ENCODE measurements around the gene TAF1A.
"Not testable (repeated sequence)": the region's sequence is repeated elsewhere in the genome, so short reads cannot be mapped to it uniquely, and the experiment has no call there.

Gene TAF1A

DNA sequence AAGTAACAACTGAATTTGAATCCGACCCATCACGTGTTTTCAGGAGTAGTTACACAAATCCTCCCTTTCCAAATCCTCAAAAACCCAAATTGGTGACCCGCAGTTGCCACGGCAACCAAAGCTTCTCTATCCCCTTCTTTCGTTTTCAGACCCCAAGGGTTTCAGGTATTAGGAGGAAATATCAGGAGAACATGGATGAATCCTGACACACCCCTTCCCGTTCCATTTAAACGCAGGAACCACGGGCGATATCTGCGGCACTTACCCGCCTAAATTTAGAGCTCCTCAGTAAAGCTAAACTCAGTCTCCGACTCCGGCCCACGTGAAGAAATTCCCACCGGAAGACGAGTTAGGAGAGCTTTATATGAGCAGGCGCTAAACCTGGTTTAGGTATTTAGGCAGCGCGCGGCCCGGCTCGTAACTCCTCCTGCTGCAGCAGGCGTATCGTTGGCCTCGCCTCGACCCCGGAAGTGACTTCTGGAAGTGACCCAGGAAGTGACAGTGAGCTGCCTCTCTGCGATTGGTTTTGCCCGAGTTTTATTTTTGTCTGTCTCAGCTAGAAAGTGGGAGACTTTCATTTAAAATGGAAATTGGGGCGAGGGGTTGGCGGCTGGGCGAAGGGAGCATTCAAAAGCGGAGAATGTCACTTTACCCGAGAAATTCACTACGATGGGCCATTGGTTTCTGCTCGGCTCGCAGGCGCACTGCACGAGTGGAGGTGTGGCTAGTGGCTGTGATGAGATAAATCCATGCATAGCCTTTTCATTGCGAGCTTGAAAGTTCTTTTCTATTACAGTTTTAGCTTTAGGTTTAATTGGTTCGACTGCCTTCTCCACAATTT lies at the start of gene TAF1A:
Gene TAF1A, minus strand, starts transcription at position 472 of the 841 bp plus-strand sequence.
- peak; percentile 63 to 82 for DNase-seq

DNA sequence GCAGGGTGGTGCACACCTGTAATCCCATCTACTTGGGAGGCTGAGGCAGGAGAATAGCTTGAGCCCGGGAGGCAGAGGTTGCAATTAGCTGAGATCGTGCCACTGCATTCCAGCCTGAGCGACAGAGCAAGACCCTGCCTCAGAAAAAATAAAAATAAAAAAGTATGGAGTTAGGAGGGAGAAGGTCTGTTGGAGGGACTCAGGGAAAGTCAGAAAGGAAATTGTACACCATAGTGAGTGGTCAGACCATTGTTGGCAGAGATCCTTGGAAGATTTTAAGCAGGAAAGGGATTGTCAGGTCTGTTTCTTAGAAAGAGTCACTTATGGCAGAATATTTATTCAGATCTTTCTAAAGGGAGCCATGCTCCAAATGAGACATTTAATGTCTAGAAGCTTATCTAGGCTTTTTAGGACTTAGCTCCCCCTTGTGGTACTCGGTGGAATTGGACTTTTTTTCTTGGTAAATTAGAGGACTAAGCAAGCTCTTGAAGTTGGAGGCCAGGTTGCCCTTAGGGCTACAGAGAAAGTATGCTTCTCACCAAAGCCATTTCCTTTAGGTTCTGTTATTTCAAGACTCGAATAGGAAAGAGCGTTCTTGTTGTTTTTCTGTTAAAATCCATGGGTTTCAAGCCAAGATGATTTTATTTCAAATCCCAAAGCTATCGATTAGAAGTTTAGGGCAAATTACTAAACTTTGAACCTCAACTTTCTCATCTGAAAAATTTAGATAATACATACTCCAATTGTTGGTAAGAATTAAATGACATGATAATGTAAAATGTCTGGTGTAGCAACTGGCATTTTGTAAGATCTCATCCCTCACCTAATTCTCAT lies 44.7 kb upstream of the TAF1A start:
- DNase-seq, result peak; percentile 57 to 89

DNA sequence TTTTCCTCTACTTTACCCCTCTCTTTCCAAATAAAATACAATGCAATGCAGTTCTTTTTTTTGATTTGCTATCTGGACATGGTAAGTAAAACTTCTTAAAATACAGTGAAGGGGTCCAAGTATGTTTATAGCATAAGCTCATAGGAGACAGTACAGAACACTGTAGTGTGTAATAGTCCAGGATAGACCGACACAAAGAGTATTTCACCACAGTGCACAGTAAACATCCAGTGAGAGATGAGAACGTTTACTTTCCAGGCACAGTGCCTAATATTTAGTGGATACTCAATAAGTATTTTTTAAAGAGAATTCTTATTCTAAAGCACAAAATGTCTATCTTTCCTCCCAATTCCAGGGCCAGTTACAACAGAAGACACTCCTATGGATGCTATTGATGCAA lies 43.0 kb upstream of the TAF1A start:
- no peak for DNase-seq

DNA sequence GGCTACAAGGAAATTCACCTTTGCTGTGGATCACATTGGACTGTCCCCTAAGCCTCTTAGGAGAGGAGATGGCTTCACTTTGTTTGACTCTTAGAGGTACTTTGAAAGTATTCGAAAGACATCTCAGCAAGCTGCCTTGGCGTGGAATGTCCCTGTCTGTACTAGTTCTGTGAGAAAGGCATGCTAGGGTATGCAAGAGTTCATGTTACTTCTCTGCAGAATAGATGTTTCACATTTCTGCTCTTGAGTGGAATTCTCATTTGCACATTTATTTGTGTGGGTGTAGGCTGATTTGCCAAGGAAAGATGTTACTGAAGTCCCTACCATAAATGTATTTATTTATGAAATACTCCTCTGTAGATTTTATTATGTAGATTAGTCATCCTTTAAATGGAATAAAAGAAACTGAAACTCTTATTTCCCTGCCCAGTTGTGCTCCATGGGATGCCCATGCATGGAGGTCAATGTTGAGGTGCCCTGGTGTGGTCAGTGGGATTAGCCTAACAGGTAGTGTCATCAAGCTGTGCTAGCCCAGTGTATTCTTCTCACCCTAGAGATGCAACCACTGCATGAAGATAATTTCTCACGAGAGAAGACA lies 42.0 kb upstream of the TAF1A start:
- no peak for DNase-seq

DNA sequence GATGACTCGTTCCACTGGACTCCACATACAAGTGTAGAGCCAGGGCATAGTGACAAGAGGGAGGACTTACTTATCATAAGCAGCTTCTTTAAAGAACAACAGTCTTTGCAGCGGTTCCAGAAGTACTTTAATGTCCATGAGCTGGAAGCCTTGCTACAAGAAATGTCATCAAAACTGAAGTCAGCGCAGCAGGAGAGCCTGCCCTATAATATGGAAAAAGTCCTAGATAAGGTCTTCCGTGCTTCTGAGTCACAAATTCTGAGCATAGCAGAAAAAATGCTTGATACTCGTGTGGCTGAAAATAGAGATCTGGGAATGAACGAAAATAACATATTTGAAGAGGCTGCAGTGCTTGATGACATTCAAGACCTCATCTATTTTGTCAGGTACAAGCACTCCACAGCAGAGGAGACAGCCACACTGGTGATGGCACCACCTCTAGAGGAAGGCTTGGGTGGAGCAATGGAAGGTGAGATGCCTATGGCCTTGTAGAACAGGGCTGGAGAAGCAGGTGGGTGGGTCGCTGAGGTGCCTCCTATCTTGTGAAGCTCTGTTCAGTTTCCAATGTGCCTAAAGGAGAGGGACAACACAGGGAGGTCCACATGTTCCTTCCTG lies 40.3 kb upstream of the TAF1A start:
- no peak for DNase-seq

DNA sequence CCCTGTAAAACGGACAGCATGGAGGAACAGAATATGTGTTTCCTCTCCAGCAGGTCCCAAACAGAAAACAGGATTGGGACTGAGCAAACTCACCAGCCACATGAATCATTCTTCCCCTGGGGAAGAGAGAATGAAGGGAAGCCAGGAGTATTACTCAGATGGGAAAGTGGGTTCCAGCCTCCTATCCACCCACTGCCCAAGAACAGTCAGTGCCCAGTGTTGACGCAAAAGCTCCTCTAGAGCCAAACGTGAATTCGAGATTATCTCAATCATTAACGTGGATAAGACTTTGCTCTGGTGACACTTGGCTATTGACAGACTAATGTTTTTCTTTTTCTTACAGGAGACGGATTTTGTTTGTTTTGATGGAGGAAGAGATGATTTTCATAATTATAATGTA lies 37.5 kb upstream of the TAF1A start:
- no peak for DNase-seq

DNA sequence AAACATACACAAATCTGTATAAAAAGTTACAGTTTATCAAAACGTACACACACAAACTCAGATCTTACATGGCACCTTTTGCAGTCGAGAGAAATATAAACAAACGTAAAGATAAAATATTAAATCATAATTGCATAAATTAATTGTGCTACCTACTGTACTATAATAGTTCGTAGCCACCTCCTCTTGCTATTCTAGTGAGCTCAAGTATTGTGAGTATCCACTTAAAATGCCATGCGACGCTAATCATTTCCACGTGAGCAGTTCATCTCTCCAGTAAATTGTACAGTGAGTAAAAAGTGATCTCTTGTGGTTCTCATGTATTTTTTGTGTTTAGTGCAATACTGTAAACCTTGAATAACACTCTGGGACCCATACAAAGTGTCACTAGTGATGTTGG lies 34.5 kb upstream of the TAF1A start:
- no peak for DNase-seq

DNA sequence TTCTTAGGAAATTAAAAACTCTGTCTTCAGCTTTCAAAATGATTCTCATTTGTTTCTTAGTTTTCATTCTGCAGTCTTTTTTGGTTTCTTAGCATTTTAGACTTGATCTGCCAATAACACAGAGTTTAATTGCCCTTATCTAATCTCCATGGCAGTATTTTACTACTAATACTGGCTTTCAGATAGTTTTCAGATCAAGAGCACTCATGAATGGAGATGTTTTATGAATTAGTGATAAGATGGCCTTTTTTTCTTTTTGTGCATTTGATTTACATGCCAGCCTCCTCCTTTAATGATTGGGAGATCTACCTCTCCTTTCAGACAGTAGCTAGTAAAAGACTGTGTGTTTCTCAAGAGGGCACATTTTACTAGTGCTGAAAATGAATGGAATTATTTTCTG lies 33.7 kb upstream of the TAF1A start:
- no peak for DNase-seq

DNA sequence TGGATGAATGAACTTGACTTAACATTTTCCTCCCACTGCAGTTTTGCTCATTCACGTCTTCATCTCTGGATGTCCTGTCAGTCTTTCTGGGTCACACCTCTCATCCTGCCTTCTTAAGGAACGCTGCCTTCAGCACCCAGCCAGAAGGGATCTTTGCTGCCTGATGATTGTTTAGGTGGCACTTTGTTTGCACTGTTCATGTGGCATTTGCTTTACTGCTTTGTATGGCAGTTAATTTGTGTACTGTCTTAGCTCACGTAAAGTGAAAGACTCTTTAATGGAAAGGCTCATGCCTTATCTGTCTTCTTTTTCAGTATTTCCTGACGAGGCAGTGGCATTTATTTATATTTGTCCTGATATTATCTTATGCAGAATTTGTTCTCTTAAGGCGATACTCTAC lies 33.0 kb upstream of the TAF1A start:
- no peak for DNase-seq

DNA sequence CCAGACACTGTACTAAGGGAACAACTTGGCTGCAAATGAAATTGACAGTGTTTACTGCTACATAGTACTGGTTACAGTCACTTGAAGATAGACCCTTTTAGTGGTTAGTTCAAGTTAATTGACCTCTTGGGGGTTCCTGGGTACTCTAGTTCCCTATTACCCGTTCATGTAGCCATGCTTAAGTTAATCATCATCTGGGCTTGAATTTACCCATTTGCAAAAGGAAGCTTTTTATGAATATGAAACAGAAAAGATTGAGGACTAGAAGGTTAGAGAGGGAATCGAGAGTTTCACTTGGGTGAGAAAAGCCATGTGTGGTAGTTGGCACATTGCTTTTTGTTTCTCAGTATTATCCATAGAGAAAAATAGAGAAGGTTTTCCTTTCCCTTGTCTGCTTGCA lies 30.8 kb upstream of the TAF1A start:
- no peak for DNase-seq

DNA sequence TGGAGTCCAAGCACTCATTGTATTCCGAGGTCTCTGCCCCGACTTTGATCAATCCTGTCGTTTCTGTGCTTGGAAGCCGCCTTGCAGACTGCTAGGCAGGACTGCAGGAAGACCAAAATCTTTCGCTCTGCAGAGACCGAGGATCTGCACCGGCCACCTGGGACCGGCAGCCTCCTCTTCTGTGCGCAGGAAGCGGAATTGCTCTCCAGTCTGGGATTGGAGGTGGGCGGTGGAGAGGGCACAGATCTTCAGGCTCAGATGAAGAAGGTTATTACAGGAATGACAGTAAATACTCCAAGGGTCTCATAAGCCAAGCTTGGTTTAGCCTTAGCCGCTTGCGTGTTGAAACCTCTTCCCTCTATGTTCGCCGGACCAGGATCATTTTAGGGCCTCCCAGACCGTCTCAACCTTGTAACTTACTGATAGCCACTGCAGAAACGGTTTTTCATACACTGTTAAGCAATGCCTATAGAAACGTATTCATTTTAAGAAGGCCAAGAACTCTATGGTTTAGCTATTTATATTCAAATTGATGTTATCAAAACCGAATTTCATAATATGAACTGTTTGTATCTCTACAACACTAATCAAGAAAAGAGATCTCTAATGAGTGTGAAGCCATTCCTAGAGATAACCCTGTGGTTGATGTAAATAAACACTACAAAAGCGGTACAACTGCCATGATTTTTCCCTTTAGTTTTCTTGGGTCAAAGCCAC lies 29.3 kb upstream of the TAF1A start:
- peak; percentile 2 to 48 for DNase-seq

DNA sequence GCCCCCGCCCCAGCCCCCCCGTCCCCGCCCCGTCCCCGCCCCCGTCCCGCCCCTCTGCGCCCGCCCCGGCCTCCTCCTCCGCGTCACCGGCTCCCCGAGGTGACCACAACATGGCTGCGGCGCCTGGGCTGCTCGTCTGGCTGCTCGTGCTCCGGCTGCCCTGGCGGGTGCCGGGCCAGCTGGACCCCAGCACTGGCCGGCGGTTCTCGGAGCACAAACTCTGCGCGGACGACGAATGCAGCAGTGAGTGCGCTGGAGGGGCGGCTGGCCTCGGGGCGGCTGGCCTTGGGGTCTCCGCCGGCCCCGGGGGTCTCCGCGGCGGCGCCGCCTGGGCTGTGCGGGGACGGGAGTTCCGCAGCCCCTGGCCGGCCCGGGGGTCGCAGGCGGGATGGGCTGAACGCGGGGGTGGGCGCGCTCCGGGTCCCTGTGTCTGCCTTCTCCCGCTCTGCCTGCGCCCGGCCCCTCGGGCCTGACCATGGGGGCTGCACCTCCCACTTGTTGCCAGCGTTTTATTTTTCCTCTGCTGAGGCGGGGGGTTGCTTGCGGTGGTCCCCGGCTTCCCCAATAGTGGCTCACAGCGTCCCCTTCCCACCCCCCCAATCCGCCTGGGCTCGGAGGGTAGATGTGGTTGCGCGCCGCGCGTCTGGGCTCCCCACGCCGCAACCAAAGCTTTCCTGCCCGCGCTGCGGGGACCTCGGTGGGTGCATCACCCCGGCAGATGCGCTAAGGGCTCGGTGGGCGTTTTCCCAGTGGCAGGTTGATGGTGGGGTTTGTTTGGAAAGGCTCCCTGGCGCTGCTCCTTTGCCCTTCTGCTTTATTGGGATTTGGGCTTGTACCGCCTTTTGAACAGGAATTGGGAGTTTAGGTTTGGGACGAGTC lies 28.5 kb upstream of the TAF1A start, which contains the start of gene MIA3:
Gene MIA3, plus strand, starts transcription at position 97 of the 879 bp plus-strand sequence. Its CDS starts 14 bp downstream, at position 111.
- peak; percentile 59 to 65 for DNase-seq

DNA sequence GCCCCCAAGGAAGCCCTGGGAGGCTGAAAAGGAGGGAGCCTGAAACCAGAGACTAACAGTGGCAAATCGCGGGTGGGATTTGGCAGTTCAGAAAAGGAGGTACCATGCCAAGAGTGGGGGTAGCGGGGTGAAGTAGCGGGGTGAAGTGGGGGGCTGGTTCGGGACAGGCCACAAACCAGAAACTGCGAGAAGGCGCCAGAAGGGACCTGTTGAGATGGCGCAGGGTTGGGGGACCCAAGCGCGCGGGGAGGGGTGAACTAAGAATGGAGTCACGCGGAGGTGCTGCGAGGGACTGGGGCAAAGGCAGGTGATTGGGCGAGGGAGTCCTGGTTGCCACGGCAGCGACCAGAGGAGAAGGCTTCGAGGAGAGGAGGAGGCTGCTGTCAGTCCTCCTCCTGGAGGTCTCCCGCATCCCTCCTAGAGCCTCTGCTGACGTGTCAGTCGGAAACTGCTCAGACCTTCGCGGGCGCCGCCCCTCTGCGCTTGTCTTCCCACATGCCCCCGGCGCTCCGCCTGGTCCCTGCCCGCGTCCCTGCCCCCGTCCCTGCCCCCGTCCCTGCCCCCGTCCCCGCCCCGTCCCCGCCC lies 27.7 kb upstream of the TAF1A start:
- DNase-seq, result peak; percentile 86 to 92

DNA sequence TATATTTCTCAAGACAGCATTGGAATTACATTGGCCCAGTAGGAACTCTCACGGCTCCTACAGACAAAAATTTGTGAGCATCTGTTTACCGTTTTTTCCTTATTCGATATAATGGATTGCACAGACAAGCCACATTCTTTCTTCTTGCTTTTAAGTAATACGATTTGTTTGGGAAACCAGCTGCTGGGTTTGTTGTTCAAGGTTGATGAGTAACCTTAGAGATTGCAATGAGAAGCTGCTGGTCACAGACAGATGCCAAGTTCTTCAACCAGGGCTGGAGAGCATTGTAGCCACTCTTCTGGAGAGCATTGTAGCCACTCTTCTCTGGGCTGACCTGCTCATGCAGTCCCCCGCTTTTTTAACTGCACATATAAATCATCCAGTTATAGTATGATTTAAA lies 26.8 kb upstream of the TAF1A start:
- peak in 1 of 2 experiments; percentile 50 for DNase-seq

DNA sequence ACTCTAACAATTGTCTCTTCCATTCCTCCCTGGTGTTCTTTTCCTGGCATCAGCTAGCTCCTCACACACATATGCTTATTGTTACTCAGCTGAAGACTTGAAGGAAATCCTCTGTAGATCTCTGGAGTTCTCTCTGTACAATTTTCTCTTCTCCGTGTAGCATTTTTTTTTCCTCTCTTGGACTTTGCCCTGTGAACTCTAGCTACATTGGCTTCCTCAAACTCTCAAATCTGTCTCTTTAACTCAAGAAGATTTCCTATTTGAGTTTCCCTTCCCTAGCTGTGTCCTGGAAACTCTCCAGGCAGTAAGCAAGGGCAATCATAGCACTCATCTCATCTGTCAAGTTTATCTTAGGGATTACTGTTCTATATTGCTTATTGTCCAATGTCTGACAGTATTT lies 23.9 kb upstream of the TAF1A start:
- no peak for DNase-seq

DNA sequence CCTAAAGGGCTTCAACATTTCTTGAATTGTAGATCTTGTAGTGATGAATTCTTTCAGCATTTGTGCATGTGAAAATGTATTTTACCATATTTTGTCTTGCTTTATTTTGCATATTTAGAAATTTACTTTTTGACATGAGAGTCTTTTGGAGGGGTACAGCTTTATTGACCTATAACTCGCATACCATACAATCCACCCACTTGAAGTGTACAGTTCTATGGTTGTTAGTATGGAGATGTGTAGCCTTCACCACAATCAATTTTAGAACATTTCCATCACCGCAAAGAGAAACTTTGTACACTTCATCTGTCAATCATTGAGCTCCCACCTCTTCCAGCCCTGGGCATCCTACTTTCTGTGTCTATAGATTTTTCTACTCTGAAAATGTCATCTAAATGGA lies 21.0 kb upstream of the TAF1A start:
- DNase-seq, result no peak

DNA sequence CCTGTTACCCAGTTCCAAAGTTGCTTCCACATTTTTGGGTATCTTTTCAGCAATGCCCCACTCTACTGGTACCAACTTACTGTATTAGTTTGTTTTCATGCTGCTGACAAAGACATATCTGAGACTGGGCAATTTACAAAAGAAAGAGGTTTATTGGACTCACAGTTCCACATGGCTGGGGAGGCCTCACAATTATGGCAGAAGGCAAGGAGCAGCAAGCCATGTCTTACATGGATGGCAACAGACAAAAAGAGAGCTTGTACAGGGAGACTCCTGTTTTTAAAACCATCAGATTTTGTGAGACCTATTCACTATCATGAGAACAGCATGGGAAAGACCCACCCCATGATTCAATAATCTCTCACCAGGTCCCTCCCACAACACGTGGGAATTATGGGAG lies 19.4 kb upstream of the TAF1A start:
- DNase-seq, result not testable (repeated sequence)

DNA sequence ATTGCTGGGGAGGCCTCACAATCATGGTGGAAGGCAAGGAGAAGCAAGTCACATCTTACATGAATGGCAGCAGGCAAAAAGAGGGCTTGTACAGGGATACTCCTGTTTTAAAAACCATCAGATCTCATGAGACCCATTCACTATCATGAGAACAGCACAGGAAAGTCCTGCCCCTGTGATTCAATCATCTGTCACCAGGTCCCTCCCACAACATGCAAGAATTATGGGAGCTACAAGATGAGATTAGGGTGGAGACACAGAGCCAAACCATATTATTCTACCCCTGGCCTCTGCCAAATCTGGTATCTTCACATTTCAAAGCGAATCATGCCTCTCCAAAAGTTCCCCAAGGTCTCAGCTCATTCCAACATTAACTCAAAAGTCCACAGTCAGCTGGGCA lies 17.0 kb upstream of the TAF1A start:
- DNase-seq, result no peak

DNA sequence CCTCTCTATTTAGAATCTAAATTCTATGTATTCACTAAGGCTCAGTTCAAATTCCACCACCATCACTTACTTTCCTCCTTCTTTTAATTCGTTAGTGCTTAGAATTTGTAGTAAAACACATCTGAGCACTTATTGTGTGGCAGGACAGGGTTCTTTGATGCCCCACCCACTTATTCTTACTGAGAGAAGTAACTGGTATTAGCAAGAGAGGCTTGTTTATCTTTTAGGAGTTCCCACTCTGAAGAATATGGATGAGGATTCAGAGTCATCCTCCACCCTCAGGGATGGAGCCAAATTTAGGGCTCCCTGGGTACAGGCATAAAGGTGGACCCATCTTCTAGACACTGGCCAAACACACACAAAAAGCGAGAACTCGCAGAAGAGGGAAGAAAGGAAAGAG lies 11.5 kb upstream of the TAF1A start:
- no peak for DNase-seq

DNA sequence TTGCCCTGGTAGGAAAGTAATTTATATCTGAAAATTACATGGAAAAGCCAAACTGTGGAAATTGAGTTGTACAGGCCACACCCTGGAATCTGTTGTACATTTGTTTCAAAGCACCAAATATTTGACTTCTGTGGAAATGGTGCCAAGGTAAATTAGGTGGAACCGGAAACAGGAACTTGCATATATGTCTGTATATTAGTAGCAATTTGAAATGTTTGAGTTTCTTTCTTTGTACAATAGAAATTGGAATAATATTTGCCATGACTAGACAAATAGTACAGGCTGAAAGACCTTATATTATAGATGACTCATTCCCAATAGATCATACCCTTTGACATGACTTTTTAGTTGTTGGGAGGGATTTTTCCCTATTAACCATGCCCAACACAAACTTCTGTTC lies 10.5 kb upstream of the TAF1A start:
- DNase-seq, result no peak

DNA sequence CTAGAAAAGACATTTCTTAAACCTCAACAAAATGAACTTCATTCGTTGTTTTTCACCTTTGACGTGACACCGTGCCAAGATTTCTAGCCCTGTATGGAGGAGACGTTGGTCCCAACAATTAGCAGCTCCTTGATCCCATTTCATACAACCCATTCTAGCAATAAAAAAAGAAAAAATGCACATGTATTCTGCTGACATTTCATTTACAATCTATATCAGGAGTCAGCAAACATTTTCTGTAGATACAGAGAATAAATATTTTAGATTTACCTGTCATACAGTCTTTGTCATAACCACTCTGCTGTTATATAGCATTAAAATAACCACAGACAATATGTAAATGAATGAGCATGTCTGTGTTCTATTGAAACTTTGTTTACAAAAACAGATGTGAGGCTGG lies 7.0 kb upstream of the TAF1A start:
- DNase-seq, result no peak

Measured in NCI-H524 (cell line).